Glomerular endothelial cell (primary cell): ENCODE measurements around the gene METTL16. TPM values are rescaled to one million over a fixed set of nuclear protein-coding genes. Genes with fewer than 3 reads are reported as not detected.

Experiments
- DNase-seq: peaks from one replicate; pipeline ENCODE4 v3.0.0-alpha.2; 2011; ENCODE audit warnings: low read depth, low spot score; ENCODE audit errors: extremely low read depth
- total RNA-seq: library from RNA; depleted of rRNA; stranded (reverse); fragments of >200 nt; gene quantifications from 2 replicates; pipeline ENCODE4 v1.2.3, GENCODE V29; 2015

Gene METTL16
- total RNA-seq, 1 donor from 2014 or later, result 20.9 TPM

DNA sequence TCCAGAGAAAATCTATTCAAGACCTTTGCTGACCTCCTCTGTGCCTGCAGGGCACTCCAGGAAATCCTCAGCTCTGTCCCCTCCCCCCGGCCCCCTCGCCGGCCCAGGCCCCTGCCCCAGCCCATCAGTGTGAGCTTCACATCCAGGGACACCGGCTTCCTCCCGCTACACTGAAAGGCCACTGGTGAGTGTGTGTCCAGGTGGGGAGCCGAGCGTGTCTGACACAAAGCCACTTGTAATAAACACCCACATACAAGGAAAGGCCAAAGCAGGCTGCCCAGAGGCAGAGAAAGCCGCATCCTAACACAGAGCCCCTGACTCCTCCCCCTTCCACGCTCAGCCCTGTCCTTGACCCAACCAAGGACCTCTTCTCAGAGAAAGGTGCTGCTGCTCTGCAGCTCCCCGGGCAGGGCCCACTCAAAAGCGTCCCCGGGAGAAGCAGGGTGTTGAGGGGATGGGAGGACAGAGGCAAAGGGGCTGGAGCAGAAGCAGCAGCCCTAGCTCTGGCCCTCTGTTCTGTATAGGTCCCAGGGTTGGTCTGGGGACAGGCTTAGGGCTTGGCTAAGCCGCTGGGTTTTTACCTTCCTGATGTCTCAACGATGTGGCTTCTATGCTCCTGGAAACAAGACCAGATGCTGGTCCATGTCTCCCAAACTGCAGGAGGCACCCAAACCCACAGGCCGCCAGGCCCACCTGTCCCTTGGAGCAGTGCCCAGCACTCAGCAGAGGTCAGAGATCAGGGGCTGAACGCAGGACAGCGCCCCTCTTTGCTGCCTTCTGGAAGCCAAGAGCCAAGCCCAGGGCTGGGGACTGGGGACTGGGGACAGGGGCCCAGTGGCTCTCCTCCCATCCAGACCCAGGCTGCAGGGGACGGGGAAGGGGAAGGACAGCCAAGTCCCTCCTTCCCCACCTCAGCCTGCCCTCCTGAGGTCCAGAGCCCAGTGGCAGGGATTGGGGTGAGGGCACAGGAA is 126.2 kb downstream of the METTL16 start:
- no peak for DNase-seq

DNA sequence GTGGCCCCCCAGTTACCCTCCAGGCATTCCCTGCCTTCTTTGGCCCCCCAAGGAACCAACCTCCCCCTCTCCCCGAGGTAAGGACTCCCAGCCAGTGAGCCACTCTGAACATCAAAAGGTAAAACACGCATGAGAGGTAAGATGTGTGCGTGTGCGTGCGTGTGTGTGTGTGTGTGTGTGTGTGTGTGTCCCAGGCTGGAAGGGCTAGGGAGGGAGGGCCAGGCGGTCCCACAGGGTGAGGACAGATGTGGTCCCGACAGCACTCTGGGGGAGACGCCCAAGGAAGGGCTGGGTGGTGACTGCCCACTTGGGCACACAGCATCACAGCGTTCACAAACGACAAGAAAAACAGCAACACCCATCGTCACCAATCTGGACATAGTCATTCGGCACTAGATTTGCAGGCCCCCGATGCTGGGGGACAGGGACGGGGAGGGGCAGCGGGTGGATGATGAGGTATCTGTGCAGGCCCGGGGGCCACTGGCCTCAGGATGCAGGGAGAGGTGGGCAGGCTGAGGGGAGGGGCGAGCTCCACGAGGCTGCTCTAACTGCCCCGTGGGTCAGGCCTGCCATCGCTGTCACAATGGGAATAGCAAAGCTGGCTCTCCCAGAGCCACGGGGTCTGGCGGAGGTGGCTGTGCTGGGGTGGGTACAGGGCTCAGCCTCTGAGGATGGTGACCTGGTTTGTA is 127.1 kb downstream of the METTL16 start:
- DNase-seq, result no peak

DNA sequence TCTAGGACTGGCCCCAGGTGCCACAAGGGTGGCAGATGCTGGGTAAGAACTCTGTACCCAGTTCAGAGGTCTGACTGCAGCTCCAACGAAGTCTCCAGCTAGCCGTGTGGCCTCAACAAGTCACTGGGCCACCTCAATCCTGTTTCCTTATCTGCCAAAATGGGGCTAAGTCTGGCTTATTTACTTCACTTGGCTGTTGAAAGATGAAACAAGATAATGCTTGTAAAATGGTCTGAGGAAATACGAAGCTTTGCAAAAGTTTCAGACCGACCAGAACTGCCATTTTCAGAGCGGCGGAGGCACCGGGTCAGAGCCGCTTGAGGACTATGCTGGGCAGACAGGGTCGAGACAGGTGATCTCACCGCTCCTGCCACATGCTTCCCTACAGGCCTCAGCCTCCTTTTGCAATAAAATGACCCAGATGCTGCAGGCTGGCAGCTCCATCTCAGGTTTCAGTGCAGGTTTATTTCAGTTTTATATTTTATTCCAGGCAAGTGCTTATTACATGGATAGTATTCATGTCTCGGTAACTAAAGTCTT is 128.0 kb downstream of the METTL16 start:
- DNase-seq, result no peak

DNA sequence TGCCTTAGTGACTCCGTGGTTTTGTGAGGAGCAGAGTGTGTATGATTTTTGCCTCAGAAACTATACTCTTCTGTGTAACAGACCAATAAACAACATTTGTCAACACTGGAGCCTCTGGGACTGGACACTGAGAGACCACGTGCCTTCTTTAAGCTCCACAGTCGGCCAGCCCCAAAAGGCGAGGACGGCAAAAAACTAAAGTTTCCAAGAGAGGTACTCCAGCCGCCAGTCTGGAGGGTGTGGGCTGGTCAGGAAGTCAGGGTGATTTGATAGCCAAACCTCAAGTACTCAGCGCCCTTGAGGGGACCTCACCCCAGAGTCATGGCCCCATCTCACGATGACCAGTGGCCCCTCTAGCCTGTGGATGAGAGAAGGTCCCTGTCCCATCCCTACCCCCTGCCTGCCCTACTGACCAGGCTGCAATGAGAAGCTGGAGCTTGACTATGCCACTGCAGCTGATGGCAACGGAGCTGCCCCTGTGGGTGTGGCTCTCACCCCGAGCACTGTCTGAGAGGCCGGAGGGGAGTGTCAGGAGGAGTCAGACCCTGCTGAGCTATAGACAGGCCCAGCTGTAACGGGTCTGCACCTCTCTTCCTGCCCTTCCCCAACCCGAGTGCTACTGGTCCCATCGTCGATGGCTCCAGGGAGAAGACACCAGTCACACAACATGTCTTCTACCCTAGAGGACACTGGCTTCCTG is 130.6 kb downstream of the METTL16 start:
- no peak for DNase-seq

DNA sequence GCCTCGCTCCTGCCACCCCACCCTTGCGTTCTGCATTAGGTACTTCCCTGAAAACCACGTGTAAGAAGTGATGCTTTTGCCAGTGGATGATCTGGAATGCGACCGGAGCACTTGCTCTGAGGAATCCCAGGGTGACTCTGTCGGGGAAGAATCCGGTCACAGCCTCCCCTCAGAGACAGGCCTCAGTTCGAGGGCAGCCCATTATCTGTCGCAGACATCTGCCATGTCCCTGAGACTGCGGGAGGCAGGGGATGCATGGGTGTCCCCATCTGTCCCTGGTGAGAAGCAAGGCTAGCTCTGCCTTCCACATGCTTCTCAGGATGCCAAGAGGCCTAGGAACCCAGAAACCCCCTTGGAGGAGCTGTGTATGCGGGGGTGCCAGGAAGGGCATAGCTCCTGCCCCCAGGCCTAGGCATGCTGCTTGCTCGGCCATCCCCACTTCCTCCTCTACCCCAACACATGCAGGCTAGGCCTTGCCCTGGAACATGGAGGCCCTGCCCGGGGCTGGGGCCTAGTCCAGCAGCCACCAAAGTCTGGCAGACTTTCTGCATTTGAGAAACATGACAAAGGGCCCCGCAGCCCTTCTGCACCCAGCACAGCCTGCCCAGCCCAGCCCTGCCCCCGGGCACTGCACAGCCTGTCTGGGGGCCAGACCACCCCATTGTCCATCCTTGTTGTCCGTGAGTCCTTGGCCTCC is 131.3 kb downstream of the METTL16 start:
- DNase-seq, result no peak

DNA sequence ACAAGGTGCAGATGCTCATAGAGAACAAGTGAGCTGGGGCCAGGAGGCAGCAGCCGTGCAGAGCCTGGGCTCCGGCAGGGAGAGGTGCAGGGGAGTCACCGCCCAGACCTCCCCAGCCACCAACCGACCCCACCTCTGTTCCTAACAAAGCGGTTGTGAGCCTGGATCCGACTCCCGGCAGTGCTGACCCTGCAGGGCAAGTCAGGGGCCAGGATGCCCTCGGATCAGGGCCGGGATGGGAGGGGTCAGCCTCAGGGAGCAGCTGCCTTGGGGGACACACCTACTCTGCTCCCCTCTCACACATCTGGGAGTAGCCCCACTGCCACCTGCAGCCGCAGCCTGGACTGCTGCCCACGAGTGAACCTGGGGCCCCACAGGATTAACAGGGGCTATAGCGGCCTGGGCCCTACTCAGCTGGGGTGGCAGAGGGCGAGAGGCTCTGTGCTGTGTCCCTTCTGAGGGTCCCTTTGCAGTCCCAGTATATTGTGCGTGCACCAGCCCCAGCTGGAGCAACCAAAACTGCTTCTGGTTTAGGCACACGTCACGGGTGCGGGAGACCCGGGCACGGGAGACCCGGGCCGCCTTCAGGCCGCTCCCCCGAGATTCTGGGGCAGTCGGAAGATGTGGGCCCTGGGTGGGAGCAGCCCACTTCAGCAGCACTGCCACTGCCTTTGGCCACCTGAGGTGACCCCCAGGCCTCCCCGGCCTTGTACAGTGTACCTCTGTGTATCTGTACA is 132.0 kb downstream of the METTL16 start:
- no peak for DNase-seq

DNA sequence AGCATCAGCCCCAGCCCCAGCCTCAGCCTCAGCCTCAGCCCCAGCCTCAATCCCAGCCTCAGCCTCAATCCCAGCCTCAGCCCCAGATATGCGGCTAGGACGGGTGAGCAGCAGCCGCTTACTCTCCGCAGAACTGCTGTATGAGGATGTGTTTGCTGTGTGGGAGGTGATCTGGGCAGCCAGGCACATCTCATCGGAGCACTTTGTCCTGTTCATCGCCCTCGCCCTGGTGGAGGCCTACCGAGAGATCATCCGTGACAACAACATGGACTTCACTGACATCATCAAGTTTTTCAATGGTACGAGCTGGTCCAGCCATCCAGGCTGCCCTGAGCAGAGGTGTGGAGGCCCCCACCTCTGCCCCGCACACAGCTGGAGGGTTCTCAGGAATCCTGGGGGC is 132.8 kb downstream of the METTL16 start:
- DNase-seq, result no peak

DNA sequence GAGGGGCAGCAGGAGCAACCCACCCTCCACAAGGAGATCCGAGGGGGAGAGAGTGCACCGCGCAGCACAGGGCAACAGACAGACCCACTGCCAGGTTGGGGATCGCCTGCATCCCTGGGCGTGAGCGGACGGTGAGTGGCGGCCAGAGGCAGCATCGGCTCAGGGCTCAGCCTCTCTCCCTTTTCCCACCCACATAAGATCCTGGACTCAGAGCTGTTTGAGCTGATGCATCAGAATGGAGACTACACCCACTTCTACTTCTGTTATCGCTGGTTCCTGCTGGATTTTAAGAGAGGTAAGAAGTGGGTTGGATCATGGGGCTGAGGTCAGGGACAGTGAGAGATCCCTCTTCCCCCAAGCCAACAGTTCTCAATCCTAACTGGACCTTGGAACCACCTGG is 134.0 kb downstream of the METTL16 start:
- DNase-seq, result no peak

DNA sequence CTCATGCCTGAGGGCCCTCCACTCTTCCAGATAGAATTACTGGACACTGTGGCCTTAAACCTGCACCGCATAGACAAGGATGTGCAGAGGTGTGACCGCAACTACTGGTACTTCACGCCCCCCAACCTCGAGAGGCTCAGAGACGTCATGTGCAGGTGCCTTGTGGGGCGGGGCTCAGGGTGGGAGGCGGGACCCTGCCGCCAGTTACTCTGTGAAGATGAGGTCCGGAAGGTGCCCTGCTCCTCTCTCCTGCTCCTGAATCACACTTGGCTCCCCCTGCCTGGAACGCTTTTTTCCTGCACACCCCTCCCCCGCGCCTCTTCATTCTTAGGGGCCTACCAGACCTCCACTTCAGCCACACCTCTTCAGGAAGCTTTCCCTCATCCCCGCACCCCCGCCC is 135.6 kb downstream of the METTL16 start:
- no peak for DNase-seq

DNA sequence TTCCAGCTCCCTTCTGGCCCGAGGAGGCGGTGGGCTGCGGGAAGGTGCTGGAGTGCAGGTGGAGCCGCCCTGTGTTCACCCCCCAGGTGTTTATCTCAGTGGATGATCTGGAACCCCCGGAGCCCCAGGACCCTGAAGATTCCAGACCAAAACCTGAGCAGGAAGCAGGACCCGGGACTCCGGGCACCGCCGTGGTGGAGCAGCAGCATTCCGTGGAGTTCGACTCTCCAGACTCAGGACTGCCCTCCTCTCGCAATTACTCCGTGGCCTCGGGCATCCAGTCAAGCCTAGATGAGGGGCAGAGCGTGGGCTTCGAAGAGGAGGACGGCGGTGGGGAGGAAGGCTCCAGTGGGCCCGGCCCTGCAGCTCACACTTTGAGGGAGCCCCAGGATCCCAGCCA is 136.3 kb downstream of the METTL16 start:
- DNase-seq, result no peak

DNA sequence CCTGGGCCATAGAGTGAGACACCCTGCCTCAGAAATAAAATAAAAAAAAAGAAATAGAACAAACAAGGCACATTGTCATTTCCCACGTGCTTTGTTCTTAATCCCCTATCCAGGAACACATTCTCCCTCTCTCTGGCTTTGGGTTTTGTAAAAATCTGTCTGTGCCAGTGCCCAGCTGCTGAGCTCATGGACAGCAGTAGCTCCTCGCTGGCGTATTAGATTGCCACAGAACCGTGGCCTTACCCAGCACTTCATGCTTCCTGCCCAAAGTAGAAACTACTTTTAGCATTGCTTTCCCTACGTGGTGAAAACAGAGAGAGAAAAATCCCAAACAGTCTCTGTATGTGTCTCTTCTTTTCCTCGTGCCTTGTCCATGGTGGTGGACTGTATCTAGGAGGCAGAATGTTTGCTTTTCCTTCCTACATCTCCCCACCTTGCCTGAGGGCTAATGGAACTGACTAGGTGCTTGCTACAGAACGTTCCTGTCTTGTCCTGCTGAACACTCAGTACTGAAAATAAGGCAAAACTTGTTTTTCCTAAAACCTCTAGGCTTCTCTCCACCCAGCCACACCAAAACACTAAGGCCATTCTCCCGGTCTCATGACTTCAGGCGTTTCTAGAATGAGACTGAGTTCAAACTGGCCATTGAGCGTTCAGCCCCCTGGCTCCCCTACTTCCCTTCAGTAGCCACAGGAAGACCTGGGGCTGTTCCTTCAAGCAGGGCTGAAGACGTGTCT is 137.0 kb downstream of the METTL16 start:
- DNase-seq, result no peak

DNA sequence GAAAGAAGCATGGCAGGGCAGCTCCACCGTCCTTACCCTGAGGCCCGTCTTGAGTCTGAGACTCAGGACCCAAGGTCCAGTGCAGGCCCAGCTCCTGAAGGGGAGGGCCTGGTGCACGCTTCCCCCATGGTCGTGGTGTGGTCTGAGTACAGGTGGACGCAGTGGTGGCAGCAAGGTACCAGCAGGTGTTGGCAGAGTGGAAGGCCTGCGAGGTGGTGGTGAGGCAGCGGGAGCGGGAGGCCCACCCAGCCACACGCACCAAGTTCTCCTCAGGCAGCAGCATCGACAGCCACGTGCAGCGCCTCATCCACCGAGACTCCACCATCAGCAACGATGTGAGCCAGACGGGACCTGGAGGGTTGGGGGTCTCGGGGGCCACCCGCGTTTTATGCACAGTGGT is 138.5 kb downstream of the METTL16 start:
- DNase-seq, result no peak

DNA sequence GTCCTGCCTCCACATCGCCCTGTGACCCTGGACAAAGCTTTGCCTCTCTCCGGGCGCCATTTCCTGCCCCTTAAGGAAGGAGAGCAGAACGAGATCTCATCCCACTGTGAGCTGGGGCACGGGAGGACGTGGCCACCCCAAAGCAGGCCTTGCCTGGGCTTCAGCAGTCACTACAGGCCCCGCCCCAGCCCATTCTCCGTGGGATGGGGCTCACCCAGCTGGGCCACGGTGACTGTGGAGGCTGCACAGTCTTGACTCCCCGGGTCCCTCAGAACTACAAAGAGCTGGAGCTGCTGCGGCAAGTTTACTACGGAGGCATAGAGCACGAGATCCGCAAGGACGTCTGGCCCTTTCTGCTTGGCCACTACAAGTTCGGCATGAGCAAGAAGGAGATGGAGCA is 139.0 kb downstream of the METTL16 start:
- DNase-seq, result no peak

DNA sequence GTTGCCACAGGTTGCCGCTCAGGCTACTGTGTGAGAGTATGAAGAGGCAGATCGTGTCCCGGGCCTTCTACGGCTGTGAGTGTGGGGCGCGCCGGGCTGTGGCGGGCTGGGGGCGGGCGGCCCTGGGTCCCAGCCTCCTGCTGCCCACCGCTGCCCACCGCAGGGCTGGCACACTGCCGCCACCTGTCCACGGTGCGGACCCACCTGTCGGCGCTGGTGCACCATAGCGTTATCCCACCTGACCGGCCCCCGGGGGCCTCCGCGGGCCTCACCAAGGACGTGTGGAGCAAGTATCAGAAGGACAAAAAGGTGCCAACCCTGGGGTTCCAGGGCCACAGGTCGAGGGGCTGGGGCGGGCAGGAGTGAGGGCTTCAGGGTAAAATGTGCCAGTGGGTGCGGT is 139.5 kb downstream of the METTL16 start:
- DNase-seq, result no peak

DNA sequence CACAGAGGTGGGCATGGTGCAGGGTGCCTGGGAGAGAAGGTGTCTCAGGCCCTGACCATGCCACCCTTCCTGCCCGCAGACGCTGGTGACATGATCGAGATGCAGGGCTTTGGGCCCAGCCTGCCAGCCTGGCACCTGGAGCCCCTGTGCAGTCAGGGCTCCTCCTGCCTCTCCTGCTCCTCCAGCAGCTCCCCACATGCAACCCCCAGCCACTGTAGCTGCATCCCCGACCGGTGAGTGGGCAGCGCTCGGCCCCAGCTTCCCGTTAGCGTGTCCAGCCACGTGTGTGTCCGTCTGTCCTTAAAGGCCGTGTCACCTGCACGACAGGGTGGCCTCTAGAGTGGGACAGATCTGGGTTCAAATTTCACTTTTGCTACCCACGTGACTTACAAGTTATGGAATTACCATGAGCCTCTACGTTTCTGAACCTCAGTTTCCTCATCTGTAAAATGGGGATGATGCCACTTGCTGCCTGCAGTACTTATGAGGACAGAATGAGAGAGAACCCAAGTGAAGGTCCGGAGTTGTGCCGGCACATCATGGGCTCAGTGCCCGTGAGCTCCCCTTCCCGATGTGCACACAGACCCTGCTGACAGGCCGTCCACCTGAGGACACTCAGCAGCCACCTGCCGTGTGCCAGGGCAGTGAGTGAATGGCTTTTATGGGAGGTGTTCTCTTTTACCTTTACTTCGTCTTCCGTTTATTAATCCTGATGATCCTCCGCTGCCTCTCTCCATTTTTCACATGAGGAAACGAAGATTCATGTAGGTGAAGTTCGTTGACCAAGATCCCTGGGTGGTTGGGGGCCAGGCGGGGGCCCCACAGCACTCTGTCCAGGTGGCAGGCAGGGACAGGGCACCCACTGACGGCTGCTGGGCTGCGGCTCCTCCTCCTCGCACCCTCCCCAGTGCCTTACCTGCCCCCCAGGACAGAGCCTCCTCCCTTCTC is 140.2 kb downstream of the METTL16 start:
- DNase-seq, result no peak

DNA sequence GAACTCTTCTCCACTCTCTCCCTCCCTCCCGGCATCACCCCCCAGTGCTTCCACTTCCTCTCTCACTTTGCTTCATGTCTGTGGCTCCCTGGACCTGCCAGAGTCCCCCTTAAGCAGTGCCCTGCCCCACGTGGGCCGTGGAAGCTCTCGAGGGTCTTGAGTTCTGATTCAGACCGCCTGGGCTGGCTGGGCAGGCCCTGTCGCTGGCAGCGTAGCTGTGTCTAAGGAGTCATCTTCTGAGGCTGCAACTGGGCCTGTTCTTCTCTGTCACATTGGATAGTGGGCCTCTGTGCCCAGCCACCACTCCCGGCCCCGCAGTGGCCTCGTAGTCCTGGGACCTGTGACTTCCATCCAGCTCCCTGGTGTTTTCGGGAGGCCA is 141.5 kb downstream of the METTL16 start:
- no peak for DNase-seq

DNA sequence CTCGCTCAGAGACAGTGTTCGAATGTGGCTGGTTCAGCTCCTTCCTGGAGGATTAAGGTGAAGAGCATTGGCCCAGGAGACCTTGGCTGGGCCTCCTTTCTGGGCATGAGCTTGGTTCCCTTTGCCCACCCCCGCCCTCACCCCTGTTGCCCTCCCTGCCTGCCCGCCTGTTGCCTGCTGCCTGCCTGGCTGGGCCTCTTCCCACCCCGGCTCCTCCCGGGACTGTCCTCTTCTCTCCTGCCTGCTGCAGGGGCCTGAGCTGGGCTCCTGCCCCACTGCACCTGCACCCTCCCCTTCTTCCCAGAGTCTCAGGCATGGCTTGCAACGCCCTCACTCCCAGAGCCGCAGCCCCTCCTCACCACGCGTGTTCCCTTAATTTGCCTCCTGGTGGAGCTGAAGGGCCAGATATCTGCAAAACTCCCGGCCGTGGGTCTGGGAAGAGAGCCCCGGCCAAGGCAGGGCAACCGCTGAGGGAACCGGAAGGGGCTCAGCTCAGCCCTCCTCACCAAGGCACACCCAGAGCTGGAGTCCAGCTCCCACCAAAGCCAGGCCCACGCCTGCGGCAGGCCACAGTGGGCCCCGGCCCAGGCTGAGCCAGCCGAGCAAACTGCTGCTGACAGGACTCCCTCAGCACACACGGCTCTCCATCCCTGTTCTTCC is 142.0 kb downstream of the METTL16 start:
- DNase-seq, result no peak

DNA sequence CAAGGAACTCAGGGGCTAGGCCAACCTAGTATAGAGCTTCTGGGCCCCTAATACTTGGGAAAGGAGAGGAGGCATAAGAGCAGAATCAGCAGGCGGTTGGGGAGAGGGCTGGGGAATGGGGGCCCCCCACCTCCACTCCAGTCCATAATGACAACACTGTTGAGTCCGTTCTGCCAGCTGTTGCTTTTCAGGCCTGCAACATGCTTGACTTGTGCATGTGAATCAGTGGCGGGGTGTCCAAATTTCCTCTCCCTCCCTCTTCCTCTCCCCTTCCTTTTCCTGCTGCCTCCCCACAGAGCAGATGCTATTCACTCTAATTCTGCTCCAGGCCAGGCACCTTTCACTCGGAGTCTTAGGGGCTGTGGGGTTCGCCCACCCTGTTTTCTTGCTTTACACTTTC is 142.6 kb downstream of the METTL16 start:
- DNase-seq, result no peak
